GM21515 (cell line): ENCODE measurements around the gene UBAC2.
"Not testable (repeated sequence)": the region's sequence is repeated elsewhere in the genome, so short reads cannot be mapped to it uniquely, and the experiment has no call there.

Experiments used
- ATAC-seq: cut with Tn5 transposase; IDR thresholded peaks from one replicate; pipeline ENCODE4 v1.9.1; 2021; ENCODE audit not compliant: unreplicated experiment

The UBAC2 gene

GRCh38 chr13:99389520-99390304 lies 189.1 kb downstream of the UBAC2 start:
- ATAC-seq: no peak

- ATAC-seq: no peak
Observed at GRCh38 chr13:99390601-99391000, 189.9 kb downstream of the UBAC2 start.

GRCh38 chr13:99391781-99392469 lies 191.3 kb downstream of the UBAC2 start:
- no peak for ATAC-seq

- ATAC-seq: no peak
Observed at GRCh38 chr13:99392470-99393135, 191.9 kb downstream of the UBAC2 start.

GRCh38 chr13:99393391-99393790 lies 192.7 kb downstream of the UBAC2 start:
- ATAC-seq: not testable (repeated sequence)

GRCh38 chr13:99393791-99394735 lies 193.4 kb downstream of the UBAC2 start:
- no peak for ATAC-seq

- no peak for ATAC-seq
Observed at GRCh38 chr13:99395436-99395835, 194.8 kb downstream of the UBAC2 start.

- no peak for ATAC-seq
Observed at GRCh38 chr13:99396446-99396845, 195.8 kb downstream of the UBAC2 start.

- ATAC-seq: no peak
Observed at GRCh38 chr13:99398071-99398470, 197.4 kb downstream of the UBAC2 start.

- ATAC-seq: no peak
Observed at GRCh38 chr13:99398916-99399622, 198.4 kb downstream of the UBAC2 start.

GRCh38 chr13:99399623-99399974 lies 198.9 kb downstream of the UBAC2 start:
- ATAC-seq: no peak

GRCh38 chr13:99403458-99403971 lies 202.9 kb downstream of the UBAC2 start:
- no peak for ATAC-seq

- ATAC-seq: no peak
Observed at GRCh38 chr13:99404005-99404755, 203.5 kb downstream of the UBAC2 start.

- no peak for ATAC-seq
Observed at GRCh38 chr13:99405966-99406365, 205.3 kb downstream of the UBAC2 start.

- ATAC-seq: no peak
Observed at GRCh38 chr13:99406799-99407201, 206.1 kb downstream of the UBAC2 start.

- no peak for ATAC-seq
Observed at GRCh38 chr13:99407906-99408702, 207.4 kb downstream of the UBAC2 start.

- ATAC-seq: no peak
Observed at GRCh38 chr13:99408703-99409000, 208.0 kb downstream of the UBAC2 start.

GRCh38 chr13:99409461-99410083 lies 208.9 kb downstream of the UBAC2 start:
- not testable (repeated sequence) for ATAC-seq
